KMS-11 (cell line): ENCODE results near the gene TUBA3C.

Experiments
- H2AFZ ChIP-seq: fragments of 200-600 bp; sonication (generic); 2 replicates; pipeline ENCODE4 v1.6.1; 2016; ENCODE audit warnings: antibody characterized with exemption, mixed run types, low read depth
- H3K27ac ChIP-seq: fragments of 200-600 bp; sonication (generic); 2 replicates; pipeline ENCODE4 v1.6.1; 2016; ENCODE audit warnings: mild to moderate bottlenecking, mixed run types
- H3K27me3 ChIP-seq: fragments of 200-600 bp; sonication (generic); 2 replicates; pipeline ENCODE4 v1.6.1; 2017; ENCODE audit warnings: mild to moderate bottlenecking, low read depth, mixed run types, moderate library complexity; ENCODE audit not compliant: insufficient read depth
- H3K36me3 ChIP-seq: fragments of 200-600 bp; sonication (generic); 2 replicates; pipeline ENCODE4 v1.6.1; 2017; ENCODE audit warnings: mild to moderate bottlenecking, mixed run types; ENCODE audit not compliant: insufficient read depth
- H3K4me1 ChIP-seq: fragments of 200-600 bp; sonication (generic); 2 replicates; pipeline ENCODE4 v1.6.1; 2016; ENCODE audit warnings: mild to moderate bottlenecking, low read depth, mixed run types; ENCODE audit not compliant: poor library complexity, severe bottlenecking
- H3K4me2 ChIP-seq: fragments of 200-600 bp; sonication (generic); 2 replicates; pipeline ENCODE4 v1.7.0; 2016; ENCODE audit warnings: mild to moderate bottlenecking, mixed run types
- H3K4me3 ChIP-seq: fragments of 200-600 bp; sonication (generic); IDR thresholded peaks from 2 replicates; pipeline ENCODE4 v1.6.1; 2017; ENCODE audit warnings: low read depth, low read length, mixed read lengths; ENCODE audit not compliant: insufficient read depth
- H3K79me2 ChIP-seq: fragments of 200-600 bp; sonication (generic); 2 replicates; pipeline ENCODE4 v1.6.1; 2016; ENCODE audit warnings: low read depth, mixed run types; ENCODE audit not compliant: insufficient read depth
- H3K9ac ChIP-seq: fragments of 200-600 bp; sonication (generic); 2 replicates; pipeline ENCODE4 v1.6.1; 2016; ENCODE audit warnings: mild to moderate bottlenecking, mixed run types
- H4K20me1 ChIP-seq: fragments of 200-600 bp; sonication (generic); 2 replicates; pipeline ENCODE4 v1.6.1; 2016; ENCODE audit warnings: mild to moderate bottlenecking, mixed run types; ENCODE audit not compliant: insufficient read depth
- CTCF ChIP-seq: fragments of 200-600 bp; sonication (generic); conservative IDR thresholded peaks from 2 replicates; pipeline ENCODE4 v1.6.1; 2017; ENCODE audit warnings: low read depth, mild to moderate bottlenecking, antibody characterized with exemption, low read length, moderate library complexity, mixed read lengths

TUBA3C gene

GRCh38 chr13:19148561-19148960 is 33.1 kb downstream of the TUBA3C start:
- TF ChIP-seq CTCF = no peak
- H3K36me3 ChIP-seq = no peaks in the 10 kb centered on the region
- H3K4me3 ChIP-seq = no peak overlapping the region
- H3K9ac ChIP-seq = no peak overlapping the region
- no peak overlapping the region for H2AFZ ChIP-seq
- H3K4me1 ChIP-seq = no peaks in the 10 kb centered on the region
- H4K20me1 ChIP-seq = no peaks in the 10 kb centered on the region
- H3K27ac ChIP-seq = no peak overlapping the region
- no peaks in the 10 kb centered on the region for H3K79me2 ChIP-seq
- H3K27me3 ChIP-seq = no peaks in the 10 kb centered on the region
- no peak overlapping the region for H3K4me2 ChIP-seq
